Gastroesophageal sphincter (tissue), 3 donors: ENCODE data around the gene CTDSP1.

ENCODE experiments used
- EP300 ChIP-seq: sonication (generic); formaldehyde crosslinking; IDR thresholded peaks from one replicate; pipeline ENCODE4 v1.6.1; 2017; ENCODE audit warnings: antibody characterized with exemption, mild to moderate bottlenecking
- TF ChIP-seq, protein P1 (sequence below), 4 experiments: fragments of 200-600 bp in 2 of 4; fragments of 450-650 bp in 2 of 4; sonication (generic) in 1 of 4; IDR thresholded peaks; one replicate each; pipeline ENCODE4 v1.5.1; 2017 to 2019; ENCODE audit warnings: antibody characterized with exemption in 4 of 4, mild to moderate bottlenecking in 2 of 4, moderate library complexity in 2 of 4

DNA sequence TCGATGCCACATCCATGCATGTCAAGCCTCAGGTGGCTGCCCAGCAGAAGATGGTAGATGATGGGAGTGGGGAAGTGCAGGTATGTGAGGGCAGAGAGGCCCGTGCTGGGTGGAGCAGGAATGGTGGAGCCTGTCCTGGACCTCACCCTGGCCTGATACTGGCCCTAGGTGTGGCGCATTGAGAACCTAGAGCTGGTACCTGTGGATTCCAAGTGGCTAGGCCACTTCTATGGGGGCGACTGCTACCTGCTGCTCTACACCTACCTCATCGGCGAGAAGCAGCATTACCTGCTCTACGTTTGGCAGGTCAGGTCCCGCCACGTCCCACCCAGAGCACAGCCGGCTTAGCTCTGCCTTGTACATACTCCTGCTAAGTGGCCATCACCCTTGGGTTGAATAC is 32.2 kb downstream of the CTDSP1 start:
- no peak for TF ChIP-seq EP300
- TF ChIP-seq, protein P1, sequence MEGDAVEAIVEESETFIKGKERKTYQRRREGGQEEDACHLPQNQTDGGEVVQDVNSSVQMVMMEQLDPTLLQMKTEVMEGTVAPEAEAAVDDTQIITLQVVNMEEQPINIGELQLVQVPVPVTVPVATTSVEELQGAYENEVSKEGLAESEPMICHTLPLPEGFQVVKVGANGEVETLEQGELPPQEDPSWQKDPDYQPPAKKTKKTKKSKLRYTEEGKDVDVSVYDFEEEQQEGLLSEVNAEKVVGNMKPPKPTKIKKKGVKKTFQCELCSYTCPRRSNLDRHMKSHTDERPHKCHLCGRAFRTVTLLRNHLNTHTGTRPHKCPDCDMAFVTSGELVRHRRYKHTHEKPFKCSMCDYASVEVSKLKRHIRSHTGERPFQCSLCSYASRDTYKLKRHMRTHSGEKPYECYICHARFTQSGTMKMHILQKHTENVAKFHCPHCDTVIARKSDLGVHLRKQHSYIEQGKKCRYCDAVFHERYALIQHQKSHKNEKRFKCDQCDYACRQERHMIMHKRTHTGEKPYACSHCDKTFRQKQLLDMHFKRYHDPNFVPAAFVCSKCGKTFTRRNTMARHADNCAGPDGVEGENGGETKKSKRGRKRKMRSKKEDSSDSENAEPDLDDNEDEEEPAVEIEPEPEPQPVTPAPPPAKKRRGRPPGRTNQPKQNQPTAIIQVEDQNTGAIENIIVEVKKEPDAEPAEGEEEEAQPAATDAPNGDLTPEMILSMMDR (IDR thresholded peaks at IDR 0.05) = no peak
